ENCODE data around the gene PAWR. TPM values are rescaled to one million over a fixed set of nuclear protein-coding genes. Genes with fewer than 3 reads are reported as not detected.

PAWR gene
- total RNA-seq, 2 donors from 2014 or later = 46.4 to 58.7 TPM

- no peak for TF ChIP-seq CTCF (IDR thresholded peaks at IDR 0.05)
- no peak for TF ChIP-seq POLR2AphosphoS5 (IDR thresholded peaks at IDR 0.05)
- TF ChIP-seq POLR2A (IDR thresholded peaks at IDR 0.05) = no peak
- Histone ChIP-seq H3K27me3 (replicated peaks; ENCODE audit: insufficient read depth) (no peaks in the 10 kb centered on the region), H3K36me3 (no peaks in the 10 kb centered on the region), H3K4me3 (no peak overlapping the region), H3K4me1 (replicated peaks) (no peaks in the 10 kb centered on the region), H3K9me3 (no peaks in the 10 kb centered on the region), H3K27ac (no peak overlapping the region)
- intact Hi-C loops (cut with DNase I) = no loop called here
- 93% methylated on average over 2 of the region's 2 CpGs for WGBS
- DNase-seq (ENCODE audit: low spot score) = no peak
Observed at GRCh38 chr12:79601908-79602307, 88.9 kb downstream of the PAWR start.

- Histone ChIP-seq H3K36me3 (no peaks in the 10 kb centered on the region), H3K9me3 (no peaks in the 10 kb centered on the region), H3K27ac (no peak overlapping the region), H3K4me3 (no peak overlapping the region), H3K4me1 (replicated peaks) (no peaks in the 10 kb centered on the region), H3K27me3 (replicated peaks; ENCODE audit: insufficient read depth) (no peaks in the 10 kb centered on the region)
- WGBS = 94% methylated on average over 3 of the region's 3 CpGs
- TF ChIP-seq CTCF (IDR thresholded peaks at IDR 0.05) (no peak), POLR2A (IDR thresholded peaks at IDR 0.05) (no peak), POLR2AphosphoS5 (IDR thresholded peaks at IDR 0.05) (no peak)
- intact Hi-C loops (cut with DNase I) = no loop called here
- DNase-seq (ENCODE audit: low spot score) = no peak
Observed at GRCh38 chr12:79597910-79598309, 92.9 kb downstream of the PAWR start.

- Histone ChIP-seq H3K9me3 (no peaks in the 10 kb centered on the region), H3K4me3 (no peak overlapping the region), H3K27ac (no peak overlapping the region), H3K27me3 (replicated peaks; ENCODE audit: insufficient read depth) (no peaks in the 10 kb centered on the region), H3K4me1 (replicated peaks) (no peaks in the 10 kb centered on the region), H3K36me3 (no peaks in the 10 kb centered on the region)
- DNase-seq (ENCODE audit: low spot score) = no peak
- 93% methylated on average over 10 of the region's 10 CpGs for WGBS
- no peak for TF ChIP-seq POLR2AphosphoS5 (IDR thresholded peaks at IDR 0.05)
- TF ChIP-seq CTCF (IDR thresholded peaks at IDR 0.05) = no peak
- TF ChIP-seq POLR2A (IDR thresholded peaks at IDR 0.05) = no peak
- intact Hi-C loops (cut with DNase I) = no loop called here
Observed at GRCh38 chr12:79596719-79597350, 93.9 kb downstream of the PAWR start.

- WGBS = 89% methylated on average over 4 of the region's 4 CpGs
- TF ChIP-seq POLR2A (IDR thresholded peaks at IDR 0.05) (no peak), CTCF (IDR thresholded peaks at IDR 0.05) (no peak), POLR2AphosphoS5 (IDR thresholded peaks at IDR 0.05) (no peak)
- no peaks in the 10 kb centered on the region for H3K27me3 ChIP-seq (replicated peaks; ENCODE audit: insufficient read depth)
- intact Hi-C loops (cut with DNase I) = no loop called here
- DNase-seq (ENCODE audit: low spot score) = no peak
- no peak overlapping the region for H3K27ac ChIP-seq
- H3K4me3 ChIP-seq = no peak overlapping the region
- H3K4me1 ChIP-seq (replicated peaks) = no peaks in the 10 kb centered on the region
- no peaks in the 10 kb centered on the region for H3K9me3 ChIP-seq
- H3K36me3 ChIP-seq = no peaks in the 10 kb centered on the region
Observed at GRCh38 chr12:79595273-79595672, 95.5 kb downstream of the PAWR start.

- Histone ChIP-seq H3K27me3 (replicated peaks; ENCODE audit: insufficient read depth) (no peaks in the 10 kb centered on the region), H3K27ac (no peak overlapping the region), H3K4me1 (replicated peaks) (no peaks in the 10 kb centered on the region), H3K36me3 (no peaks in the 10 kb centered on the region), H3K9me3 (no peaks in the 10 kb centered on the region), H3K4me3 (no peak overlapping the region)
- intact Hi-C loops (cut with DNase I) = no loop called here
- 98% methylated on average over 3 of the region's 3 CpGs for WGBS
- no peak for TF ChIP-seq POLR2A (IDR thresholded peaks at IDR 0.05)
- no peak for TF ChIP-seq CTCF (IDR thresholded peaks at IDR 0.05)
- TF ChIP-seq POLR2AphosphoS5 (IDR thresholded peaks at IDR 0.05) = no peak
- DNase-seq (ENCODE audit: low spot score) = no peak
Observed at GRCh38 chr12:79592865-79593264, 97.9 kb downstream of the PAWR start.
